Kidney (tissue), 14 donors: ENCODE measurements around the gene ARID3A. TPM values are rescaled to one million over a fixed set of nuclear protein-coding genes. Genes with fewer than 3 reads are reported as not detected.

Source experiments
- DNase-seq, 5 donors: peaks; one replicate each; pipeline ENCODE4 v3.0.0-alpha.2; 2013 to 2020
- FAIRE-seq: peaks from 2 replicates; lab custom pipeline; 2012; peaks lifted over from hg19 to GRCh38; lab: Jason Lieb, UNC
- H3K27ac ChIP-seq, 2 donors: one replicate each; pipeline ENCODE4 v1.7.0; 2013; ENCODE audit warnings: low read depth in 2 of 2, low read length in 2 of 2, inconsistent platforms in 1 of 2
- H3K27me3 ChIP-seq: one replicate; pipeline ENCODE4 v1.7.1; 2013; ENCODE audit warnings: low read length, inconsistent platforms; ENCODE audit not compliant: control insufficient read depth, insufficient read depth
- H3K36me3 ChIP-seq, 3 donors: one replicate each; pipeline versions ENCODE4 v1.7.0 to v1.7.1; 2013; ENCODE audit warnings: low read length in 3 of 3, control low read depth in 1 of 3, inconsistent platforms in 1 of 3; ENCODE audit not compliant: insufficient read depth in 3 of 3, control insufficient read depth in 2 of 3
- H3K4me1 ChIP-seq, 3 donors: one replicate each; pipeline versions ENCODE4 v1.7.0 to v1.7.1; 2013; ENCODE audit warnings: low read length in 3 of 3, inconsistent platforms in 1 of 3, low read depth in 1 of 3; ENCODE audit not compliant: control insufficient read depth in 2 of 3, insufficient read depth in 2 of 3
- H3K4me3 ChIP-seq, 3 donors: one replicate each; pipeline versions ENCODE4 v1.7.0 to v1.8.1; 2013; ENCODE audit warnings: low read length in 3 of 3, control low read depth in 1 of 3, inconsistent platforms in 1 of 3
- H3K9ac ChIP-seq, 3 donors: one replicate each; pipeline versions ENCODE4 v1.7.0 to v1.7.1; 2013; ENCODE audit warnings: low read length in 3 of 3, control low read depth in 1 of 3, inconsistent platforms in 1 of 3
- H3K9me3 ChIP-seq, 3 donors: one replicate each; pipeline versions ENCODE4 v1.7.0 to v1.7.1; 2013; ENCODE audit warnings: low read length in 3 of 3, control low read depth in 1 of 3, inconsistent platforms in 1 of 3; ENCODE audit not compliant: control insufficient read depth in 2 of 3, insufficient read depth in 1 of 3
- CTCF ChIP-seq: IDR thresholded peaks from 3 replicates; pipeline ENCODE4 v1.5.1; 2012; ENCODE audit warnings: mild to moderate bottlenecking, moderate library complexity, borderline replicate concordance; ENCODE audit not compliant: insufficient read depth; ENCODE audit errors: extremely low read depth
- intact Hi-C: fragments of 100-400 bp; cut with DNase I; formaldehyde crosslinking; loops from one replicate; pipeline ENCODE4 v1.11.1; 2022
- polyA plus RNA-seq: library from polyadenylated mRNA; stranded (reverse); fragments of 350-450 nt; fragmentation: Illumina TruSeq; extraction: RNeasy Lipid Tissue Mini Kit (QIAGEN cat#74804); gene quantifications from one replicate; pipeline ENCODE4 v1.2.3, GENCODE V29; 2014; ENCODE audit warnings: low read depth, low replicate concordance; ENCODE audit not compliant: insufficient read depth
- total RNA-seq: library from RNA; stranded (reverse); fragmentation: NEBNext Ultra II Directional; extraction: Animal tissue kit (Norgen Biotek cat#: 25700); gene quantifications from one replicate; pipeline ENCODE4 v1.2.1, GENCODE V29; 2021
- donor health status: control.
- donor health status: control.
- donor health status: control.
- donor health status: control.
- donor health status: control.
- donor health status: DM: yes; HTN: yes; CAD: no.
- donor health status: Normal renal cell carcinoma (clear cell type).

ARID3A gene
- total and polyA plus RNA-seq, 2 donors from 2014 or later, result 5.6 to 16.9 TPM

- intact Hi-C loops, result no loop called here
- no peaks in the 10 kb centered on the region for H3K27me3 ChIP-seq
- peak in 1 of 5 donors; percentile 82 for DNase-seq
- H3K9ac ChIP-seq, result no peak overlapping the region
- no peak overlapping the region for H3K4me3 ChIP-seq
- TF ChIP-seq CTCF, result no peak
- no peak overlapping the region for H3K27ac ChIP-seq
- no peak for FAIRE-seq
- no peaks in the 10 kb centered on the region for H3K9me3 ChIP-seq
- peaks cover 0 to 2% (median 0%) of the 10 kb centered on the region in 3 donors for H3K4me1 ChIP-seq
- H3K36me3 ChIP-seq, result no peaks in the 10 kb centered on the region
Observed at GRCh38 chr19:907183-907853, 18.5 kb upstream of the ARID3A start.

- DNase-seq (peak in 1 of 5 donors; percentile 62), FAIRE-seq (no peak)
- Histone ChIP-seq H3K27ac (no peak overlapping the region), H3K36me3 (no peaks in the 10 kb centered on the region), H3K27me3 (no peaks in the 10 kb centered on the region), H3K4me1 (peaks cover 0 to 3% (median 2%) of the 10 kb centered on the region in 3 donors), H3K9me3 (no peaks in the 10 kb centered on the region), H3K9ac (no peak overlapping the region), H3K4me3 (no peak overlapping the region)
- intact Hi-C loops, result no loop called here
- TF ChIP-seq CTCF, result no peak
Observed at GRCh38 chr19:911197-912033, 14.4 kb upstream of the ARID3A start.

GRCh38 chr19:912181-913079 lies 13.4 kb upstream of the ARID3A start:
- no peaks in the 10 kb centered on the region for H3K36me3 ChIP-seq
- H3K9ac ChIP-seq, result peak overlapping the region in 1 of 3 donors; percentile 30
- no peaks in the 10 kb centered on the region for H3K9me3 ChIP-seq
- no peak for TF ChIP-seq CTCF
- FAIRE-seq, result no peak
- peak overlapping the region in 1 of 2 donors; percentile 81 for H3K27ac ChIP-seq
- intact Hi-C loops, result no loop called here
- peak overlapping the region; percentile 55 to 69 (median 65) for H3K4me3 ChIP-seq
- DNase-seq, result peak in 2 of 5 donors; percentile 75 to 86
- no peaks in the 10 kb centered on the region for H3K27me3 ChIP-seq
- H3K4me1 ChIP-seq, result peaks cover 0 to 5% (median 3%) of the 10 kb centered on the region in 3 donors
